GM12878 (cell line): ENCODE results near the gene BBS4.

ENCODE experiments used
- CTCF ChIP-seq, 3 experiments: IDR thresholded peaks in 2 of 3; conservative IDR thresholded peaks in 1 of 3; 2 replicates each; pipeline ENCODE4 v1.5.1; 2011; ENCODE audit warnings: low read depth in 3 of 3, low read length in 3 of 3, mild to moderate bottlenecking in 3 of 3, control low read depth in 2 of 3, moderate library complexity in 2 of 3, inconsistent platforms in 1 of 3, mixed read lengths in 1 of 3; ENCODE audit not compliant: control insufficient read depth in 2 of 3, insufficient read depth in 1 of 3; ENCODE audit errors: extremely low read depth in 1 of 3
- E2F8 ChIP-seq: fragments of 450-650 bp; IDR thresholded peaks from 2 replicates; pipeline ENCODE4 v1.6.1; 2018; ENCODE audit warnings: mild to moderate bottlenecking, low read depth, moderate library complexity; ENCODE audit not compliant: partially characterized antibody

- TF ChIP-seq CTCF (IDR thresholded peaks at IDR 0.05 in 2 of 3, conservative IDR thresholded peaks at IDR 0.05 in 1 of 3; ENCODE audit: control insufficient read depth in 2 of 3, extremely low read depth in 1 of 3, insufficient read depth in 1 of 3, low read depth in 3 of 3, low read length in 3 of 3) (no peak), E2F8 (no peak)
Observed at GRCh38 chr15:72786242-72786641, 100.2 kb downstream of the BBS4 start.
